Omental fat pad (tissue), 4 donors: Measurements from ENCODE around the gene BCORL1. TPM values are rescaled to one million over a fixed set of nuclear protein-coding genes. Genes with fewer than 3 reads are reported as not detected.

Source experiments
- ATAC-seq: fragments of 150-250 bp; one replicate; pipeline ENCODE4 v1.9.1; 2016; ENCODE audit warnings: mild to moderate bottlenecking, moderate library complexity; ENCODE audit not compliant: low FRiP score
- DNase-seq: peaks from one replicate; pipeline ENCODE4 v3.0.0-alpha.2; 2019; ENCODE audit warnings: low spot score
- total RNA-seq, 4 donors: library from RNA; depleted of rRNA; stranded (reverse); fragments of >200 nt; gene quantifications; one replicate each; pipeline ENCODE4 v1.1.0, GENCODE V29; 2016
- TF ChIP-seq, protein P1 (sequence below), 3 donors: fragments of 450-650 bp; IDR thresholded peaks; one replicate each; pipeline ENCODE4 v1.5.1; 2016 to 2017; ENCODE audit warnings: antibody characterized with exemption in 3 of 3, mild to moderate bottlenecking in 3 of 3, moderate library complexity in 2 of 3

Gene BCORL1
- total RNA-seq, 4 donors from 2014 or later: 4.9 to 8.0 (median 5.2) TPM

DNA sequence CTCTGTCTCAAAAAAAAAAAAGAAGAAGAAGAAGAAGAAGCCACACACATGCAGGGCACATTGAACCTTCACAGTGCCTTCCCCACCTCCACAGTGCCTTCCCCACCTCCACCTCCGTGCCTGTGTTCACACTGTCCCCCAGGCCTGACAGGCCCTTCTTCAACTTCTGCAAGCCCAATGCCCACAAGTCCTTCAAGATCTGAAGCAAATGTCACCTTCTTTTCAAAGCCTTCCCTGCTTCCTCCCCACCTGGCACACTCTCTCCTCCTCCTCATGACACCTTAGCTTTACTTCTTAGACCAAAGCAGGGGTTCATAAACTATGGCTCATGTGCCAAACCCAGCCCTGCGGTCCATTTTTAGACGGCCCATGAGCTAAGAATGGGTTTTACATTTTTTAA lies 107.9 kb downstream of the BCORL1 start:
- DNase-seq (no peak), ATAC-seq (no peak)
- TF ChIP-seq, protein P1, sequence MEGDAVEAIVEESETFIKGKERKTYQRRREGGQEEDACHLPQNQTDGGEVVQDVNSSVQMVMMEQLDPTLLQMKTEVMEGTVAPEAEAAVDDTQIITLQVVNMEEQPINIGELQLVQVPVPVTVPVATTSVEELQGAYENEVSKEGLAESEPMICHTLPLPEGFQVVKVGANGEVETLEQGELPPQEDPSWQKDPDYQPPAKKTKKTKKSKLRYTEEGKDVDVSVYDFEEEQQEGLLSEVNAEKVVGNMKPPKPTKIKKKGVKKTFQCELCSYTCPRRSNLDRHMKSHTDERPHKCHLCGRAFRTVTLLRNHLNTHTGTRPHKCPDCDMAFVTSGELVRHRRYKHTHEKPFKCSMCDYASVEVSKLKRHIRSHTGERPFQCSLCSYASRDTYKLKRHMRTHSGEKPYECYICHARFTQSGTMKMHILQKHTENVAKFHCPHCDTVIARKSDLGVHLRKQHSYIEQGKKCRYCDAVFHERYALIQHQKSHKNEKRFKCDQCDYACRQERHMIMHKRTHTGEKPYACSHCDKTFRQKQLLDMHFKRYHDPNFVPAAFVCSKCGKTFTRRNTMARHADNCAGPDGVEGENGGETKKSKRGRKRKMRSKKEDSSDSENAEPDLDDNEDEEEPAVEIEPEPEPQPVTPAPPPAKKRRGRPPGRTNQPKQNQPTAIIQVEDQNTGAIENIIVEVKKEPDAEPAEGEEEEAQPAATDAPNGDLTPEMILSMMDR (IDR thresholded peaks at IDR 0.05): no peak

DNA sequence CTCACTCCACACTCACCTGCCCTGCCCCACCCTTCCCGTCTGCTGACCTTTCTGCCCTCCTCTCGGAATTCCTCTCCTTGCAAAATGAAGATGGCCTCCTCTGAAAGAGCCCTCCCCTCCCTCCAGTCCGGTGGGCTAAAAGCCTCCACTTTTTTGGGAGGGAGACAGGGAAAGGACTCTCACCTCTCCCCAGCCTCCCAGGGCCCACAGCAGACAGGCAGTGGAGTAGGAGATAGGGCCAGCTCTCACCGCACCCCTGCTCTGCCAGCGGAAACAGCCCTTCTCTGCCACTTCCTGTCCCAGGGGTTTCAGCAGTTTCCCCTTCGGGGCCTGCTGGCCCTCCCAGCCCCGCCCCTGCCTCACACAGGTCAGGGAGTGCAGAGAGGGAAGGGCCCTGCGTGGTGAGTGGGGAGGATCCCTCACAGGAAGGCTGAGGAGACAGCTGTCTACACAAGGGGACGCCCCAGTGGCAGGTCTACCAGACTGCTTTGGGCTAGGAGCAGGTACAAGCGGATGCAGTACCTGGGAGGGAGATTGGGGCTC lies 109.6 kb downstream of the BCORL1 start:
- ATAC-seq (peak; percentile 19), DNase-seq (no peak)
- TF ChIP-seq, protein P1 (IDR thresholded peaks at IDR 0.05): no peak

DNA sequence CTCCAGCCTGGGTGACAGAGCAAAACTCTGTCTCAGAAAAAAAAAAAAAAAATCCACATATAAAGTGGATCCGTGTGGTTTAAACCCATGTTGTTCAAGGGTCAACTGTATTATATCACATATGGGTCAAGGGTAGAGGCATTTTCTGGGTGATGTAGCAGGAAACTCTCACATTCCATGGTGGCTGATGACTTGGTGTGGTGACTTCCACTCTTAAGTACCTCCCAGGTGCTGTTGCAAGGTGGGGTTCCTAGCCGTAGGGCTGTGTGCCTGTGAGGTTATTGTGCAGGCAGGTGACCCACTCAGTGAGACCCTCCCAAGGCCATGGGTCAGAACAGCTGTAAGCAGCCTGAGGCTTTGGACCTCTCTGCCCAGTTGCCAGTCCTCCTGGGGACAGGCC lies 110.8 kb downstream of the BCORL1 start:
- TF ChIP-seq, protein P1 (IDR thresholded peaks at IDR 0.05): no peak
- no peak for DNase-seq
- ATAC-seq: no peak

DNA sequence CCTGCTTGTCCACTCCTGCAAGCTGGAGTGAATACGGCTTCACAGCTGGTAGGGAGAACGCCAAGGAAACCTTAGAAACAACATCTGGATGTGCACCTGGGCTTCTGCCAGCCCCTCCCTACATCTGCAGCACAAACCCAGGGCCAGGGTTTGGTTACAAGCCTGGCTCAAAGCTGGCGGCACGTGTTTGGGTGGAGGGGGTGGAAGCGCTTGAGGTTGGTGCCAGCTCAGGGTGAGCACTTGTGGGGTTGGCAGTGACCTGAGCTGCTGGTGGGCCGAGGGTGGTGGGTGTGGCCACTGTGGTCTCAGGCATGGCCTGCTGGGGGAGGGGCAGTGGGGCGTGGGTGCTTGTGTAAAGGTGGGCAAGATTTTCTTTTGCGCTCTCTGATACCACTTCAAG lies 112.3 kb downstream of the BCORL1 start:
- TF ChIP-seq, protein P1 (IDR thresholded peaks at IDR 0.05): no peak
- DNase-seq (no peak), ATAC-seq (no peak)

DNA sequence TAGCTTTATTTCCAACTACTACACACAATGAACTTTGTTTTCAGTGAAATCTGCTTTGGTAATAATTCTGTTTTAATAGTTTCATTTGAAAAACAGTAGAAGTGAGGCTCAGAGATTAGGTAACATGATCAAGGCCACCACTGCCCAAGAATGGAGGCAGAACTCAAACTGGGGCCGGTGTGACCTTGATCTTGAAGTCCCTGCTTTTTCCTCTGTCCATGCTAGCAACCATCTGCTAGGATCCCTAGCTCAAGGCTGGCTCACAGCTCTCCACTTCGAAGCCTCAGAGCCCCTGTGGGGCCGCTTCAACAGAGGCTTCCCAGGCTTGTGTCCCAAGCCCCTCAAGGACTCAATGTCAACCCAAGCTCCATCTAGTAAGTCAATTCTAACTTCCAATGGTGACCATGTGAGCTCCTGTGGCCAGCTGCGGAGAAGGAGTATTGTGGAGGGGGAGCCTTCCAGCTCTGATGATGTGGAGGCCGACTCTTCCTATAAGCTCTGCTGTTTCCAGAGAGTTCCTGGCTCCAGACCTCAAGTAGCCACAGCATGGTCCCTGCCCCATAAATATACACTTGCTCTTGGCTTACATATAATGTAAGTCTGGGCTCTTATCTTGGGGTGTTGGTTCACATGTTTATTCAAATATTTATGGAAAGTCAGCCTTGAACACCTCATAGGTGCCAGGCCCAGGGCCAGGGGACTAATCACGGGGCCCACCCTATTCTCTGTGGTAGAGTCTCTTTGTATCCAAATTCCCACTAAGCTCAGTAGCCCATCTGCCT lies 113.0 kb downstream of the BCORL1 start:
- TF ChIP-seq, protein P1 (IDR thresholded peaks at IDR 0.05): no peak
- DNase-seq (no peak), ATAC-seq (no peak)

DNA sequence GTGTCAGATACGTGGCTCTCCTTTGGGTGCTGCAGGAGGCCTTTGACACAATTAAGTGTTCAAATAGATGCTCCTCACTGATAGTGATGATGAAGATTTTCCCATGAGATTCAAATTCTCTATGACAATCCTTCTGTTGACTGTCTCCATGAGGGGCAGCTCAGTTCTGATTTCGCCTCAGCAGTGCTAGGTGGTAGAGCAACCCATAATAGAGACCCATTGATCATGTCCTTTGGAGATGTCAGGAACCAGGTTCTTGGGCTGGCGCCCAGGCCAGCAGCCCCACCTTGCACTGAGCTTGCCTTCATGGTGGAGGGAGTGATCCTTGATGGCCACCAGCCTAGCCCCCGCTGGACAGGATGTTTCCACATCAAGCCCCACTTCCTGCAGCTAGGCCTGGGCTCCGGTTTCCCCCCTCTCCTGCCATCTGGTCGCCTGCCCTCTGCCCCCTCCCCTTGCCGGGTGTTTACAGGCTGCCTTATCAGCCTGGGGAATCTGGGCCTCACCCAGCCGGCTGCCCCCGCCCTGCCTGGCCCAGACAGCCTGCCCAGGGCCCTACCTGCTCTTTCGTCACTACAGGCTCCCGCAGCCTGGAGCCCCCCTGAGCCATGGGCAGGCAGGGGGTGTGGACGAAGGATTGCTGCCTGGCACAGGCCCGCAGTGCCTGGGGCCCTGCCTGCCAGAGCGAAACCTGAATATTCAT lies 115.2 kb downstream of the BCORL1 start:
- DNase-seq: no peak
- TF ChIP-seq, protein P1 (IDR thresholded peaks at IDR 0.05): no peak
- ATAC-seq: no peak
